ENCODE measurements around the gene IRF7. TPM values are rescaled to one million over a fixed set of nuclear protein-coding genes. Genes with fewer than 3 reads are reported as not detected.

The IRF7 gene
- total and polyA plus RNA-seq, 2 of the 4 experiments (the other 2 are of a cell fraction): 1.6 to 4.5 TPM

DNA sequence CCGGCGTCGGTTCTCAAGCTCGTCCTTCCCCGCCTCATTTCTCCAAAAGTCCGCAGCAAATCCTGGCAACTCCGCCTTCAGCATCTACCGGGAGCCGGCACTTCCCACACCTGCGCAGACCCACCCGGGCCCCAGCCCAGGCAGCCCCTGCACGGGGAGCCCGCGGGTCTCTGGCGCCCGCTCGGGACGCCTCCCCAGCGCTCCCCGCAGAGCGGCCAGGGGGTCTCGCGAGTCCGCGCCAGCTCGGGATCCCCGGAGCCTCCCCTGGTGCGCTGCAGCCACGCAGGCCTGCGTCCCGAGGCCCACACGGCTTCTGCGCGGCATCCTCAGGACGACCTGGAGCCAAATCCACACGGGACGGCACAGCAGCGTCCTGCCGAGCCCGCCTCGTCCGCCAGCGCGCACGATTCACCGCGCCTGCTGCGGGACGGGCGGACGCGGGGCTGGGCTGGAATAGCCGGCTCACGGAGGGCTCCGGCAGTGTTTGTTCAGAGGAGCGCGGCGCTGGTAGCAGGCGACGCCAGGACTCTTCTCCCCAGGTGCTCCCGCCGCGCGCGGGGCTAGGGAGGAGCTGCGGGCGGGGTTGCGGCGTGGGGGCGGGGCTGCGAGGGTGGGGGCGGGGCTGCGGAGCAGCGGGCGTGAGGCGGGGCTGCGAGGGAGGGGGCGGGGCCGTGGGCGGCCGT, 40.3 kb downstream of the IRF7 start:
- Histone ChIP-seq H2BK20ac (ENCODE audit: low read depth, low read length) (no peak overlapping the region), H3K9ac (ENCODE audit: low read depth, low read length) (peak overlapping the region; percentile 84)
- CTCF ChIA-PET: no interaction called here

More for the DNA sequence above, 40.3 kb downstream of the IRF7 start:
- DNase-seq: no peak
- H3K14ac ChIP-seq (replicated peaks; ENCODE audit: low read depth, low read length): peak overlapping the region; percentile 53; the same call in 1 of the 2 replicates
- H3K36me3 ChIP-seq (ENCODE audit: control insufficient read depth, insufficient read depth, low read length): peaks cover 3% of the 10 kb centered on the region; the same call in 1 of the 2 replicates
- H3K56ac ChIP-seq (ENCODE audit: extremely low read depth, insufficient read depth, low read length): no peak overlapping the region
- TF ChIP-seq, protein P1, sequence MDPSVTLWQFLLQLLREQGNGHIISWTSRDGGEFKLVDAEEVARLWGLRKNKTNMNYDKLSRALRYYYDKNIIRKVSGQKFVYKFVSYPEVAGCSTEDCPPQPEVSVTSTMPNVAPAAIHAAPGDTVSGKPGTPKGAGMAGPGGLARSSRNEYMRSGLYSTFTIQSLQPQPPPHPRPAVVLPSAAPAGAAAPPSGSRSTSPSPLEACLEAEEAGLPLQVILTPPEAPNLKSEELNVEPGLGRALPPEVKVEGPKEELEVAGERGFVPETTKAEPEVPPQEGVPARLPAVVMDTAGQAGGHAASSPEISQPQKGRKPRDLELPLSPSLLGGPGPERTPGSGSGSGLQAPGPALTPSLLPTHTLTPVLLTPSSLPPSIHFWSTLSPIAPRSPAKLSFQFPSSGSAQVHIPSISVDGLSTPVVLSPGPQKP (IDR thresholded peaks at IDR 0.05; ENCODE audit: borderline replicate concordance, low read depth, low read length): no peak
- TF ChIP-seq MAZ (IDR thresholded peaks at IDR 0.05; ENCODE audit: borderline replicate concordance, low read depth, low read length): peak; percentile 46; the same call in 1 of the 2 replicates
- TF ChIP-seq RCOR1 (IDR thresholded peaks at IDR 0.05; ENCODE audit: insufficient replicate concordance, low read length): no peak
- TF ChIP-seq MXI1 (IDR thresholded peaks at IDR 0.05; ENCODE audit: borderline replicate concordance, low read depth, low read length): 0 out of 2 replicates have a peak, but pooled peaks have one; percentile 31
- TF ChIP-seq MAFK (IDR thresholded peaks at IDR 0.05; ENCODE audit: low read depth, low read length): no peak
- TF ChIP-seq POLR2A (IDR thresholded peaks at IDR 0.05; ENCODE audit: low read depth, low read length): no peak
- dilution Hi-C loops (cut with HindIII; ENCODE audit: low sequenced_read_pairs, unreplicated experiment) (no loop called here), intact Hi-C loops (cut with micrococcal nuclease) (no loop called here), in situ Hi-C loops (cut with MboI; ENCODE audit: low sequenced_read_pairs) (no loop called here)
- H3K23ac ChIP-seq (ENCODE audit: low read depth, low read length): peak overlapping the region; percentile 79; the same call in 1 of the 2 replicates
- POLR2A ChIA-PET (ENCODE audit: unreplicated experiment): no interaction called here
- H2BK5ac ChIP-seq (ENCODE audit: low read depth, low read length, poor library complexity, severe bottlenecking): peak overlapping the region; percentile 35
- peak overlapping the region; percentile 83 for H2AK9ac ChIP-seq (replicated peaks; ENCODE audit: low read depth, low read length, poor library complexity)
- H2AFZ ChIP-seq (replicated peaks; ENCODE audit: low read length, poor library complexity): peak overlapping the region; percentile 96
- BruUV-seq (replicated peaks): no TSS peak
- peak overlapping the region; percentile 23; the same call in 1 of the 2 replicates for H2AK5ac ChIP-seq (ENCODE audit: low read depth, low read length)
- peaks cover 2 to 27% of the 10 kb centered on the region in 2 experiments; a peak in 3 of 4 replicates for H3K79me1 ChIP-seq (ENCODE audit: low read depth in 1 of 2, low read length in 2 of 2)
- H3K18ac ChIP-seq (ENCODE audit: low read depth, low read length): no peak overlapping the region
- peak overlapping the region; percentile 73 for H3K4ac ChIP-seq (ENCODE audit: low read depth, low read length)
- peak; percentile 13 for ATAC-seq (ENCODE audit: low read depth)
- peaks cover 15% of the 10 kb centered on the region for H3K9me1 ChIP-seq (ENCODE audit: insufficient read depth, low read length)
- peaks cover 16% of the 10 kb centered on the region for H3K4me1 ChIP-seq (ENCODE audit: control insufficient read depth, insufficient read depth, low read length)
- peak overlapping the region; percentile 92 for H3K4me2 ChIP-seq (ENCODE audit: low read depth, low read length)
- H2BK15ac ChIP-seq (ENCODE audit: low read depth, low read length): no peak overlapping the region
- peak overlapping the region; percentile 60; the same call in 1 of the 2 replicates for H3K27ac ChIP-seq (ENCODE audit: insufficient read depth, low read length)
- no peaks in the 10 kb centered on the region; the same call in 1 of the 2 replicates for H3K27me3 ChIP-seq (ENCODE audit: control insufficient read depth, insufficient read depth, low read length)
- peak overlapping the region; percentile 96 for H3K4me3 ChIP-seq (ENCODE audit: insufficient read depth, low read depth, low read length)
- 0 out of 2 replicates have a peak overlapping the region, but pooled peaks have one; percentile 40 for H4K5ac ChIP-seq (ENCODE audit: low read depth, low read length)
- H4K91ac ChIP-seq (ENCODE audit: insufficient read depth, low read depth, low read length): peak overlapping the region; percentile 21; the same call in 1 of the 2 replicates
- no peak overlapping the region for H2BK120ac ChIP-seq (ENCODE audit: low read depth, low read length)
- no peaks in the 10 kb centered on the region for H3K9me3 ChIP-seq (ENCODE audit: control insufficient read depth, insufficient read depth, low read length)
- H4K20me1 ChIP-seq (ENCODE audit: insufficient read depth, low read length): peaks cover 44% of the 10 kb centered on the region
- WGBS, 2 experiments (ENCODE audit: extremely low coverage in 2 of 2, insufficient read length in 1 of 2): 1% methylated on average over 33 of the region's 81 CpGs; no CpG with 5 or more reads in 1 of the 2 experiments
- H4K8ac ChIP-seq (ENCODE audit: low read depth in 2 of 2, low read length in 2 of 2): peak overlapping the region in 1 of 2 experiments; percentile 47; a peak in 2 of 4 replicates
